ENCODE results near the gene NSA2.

- TF ChIP-seq JUNB (IDR thresholded peaks at IDR 0.05) (no peak), TFCP2L1 (CRISPR knock-in tag; IDR thresholded peaks at IDR 0.05) (no peak), CTCF (IDR thresholded peaks at IDR 0.05) (no peak), HDAC2 (IDR thresholded peaks at IDR 0.05) (no peak)
These were observed 43.9 kb downstream of the NSA2 start for GRCh38 chr5:74810915-74811314.
